Fibroblast of lung (primary cell): Measurements from ENCODE around the gene TUBGCP2. TPM values are rescaled to one million over a fixed set of nuclear protein-coding genes. Genes with fewer than 3 reads are reported as not detected.
A peak's percentile ranks its signal among the peaks of the same experiment; 100 is the strongest.

Experiments
- DNase-seq, 2 donors: peaks; one replicate each; pipeline versions ENCODE4 v3.0.0 to v3.0.0-alpha.2; 2010; ENCODE audit warnings: low read depth in 2 of 2
- H2AFZ ChIP-seq: 2 replicates; pipeline ENCODE4 v1.5.1; 2012; ENCODE audit warnings: low read length, control low read depth, inconsistent platforms
- H3K27ac ChIP-seq: 2 replicates; pipeline ENCODE4 v1.5.1; 2011; ENCODE audit warnings: low read length, control low read depth; ENCODE audit not compliant: insufficient read depth
- H3K27me3 ChIP-seq: 2 replicates; pipeline ENCODE4 v1.5.1; 2011; ENCODE audit warnings: mild to moderate bottlenecking, low read length; ENCODE audit not compliant: control insufficient read depth, insufficient read depth
- H3K36me3 ChIP-seq: 2 replicates; pipeline ENCODE4 v1.5.1; 2011; ENCODE audit warnings: low read length; ENCODE audit not compliant: control insufficient read depth, insufficient read depth
- H3K4me1 ChIP-seq: 2 replicates; pipeline ENCODE4 v1.5.1; 2011; ENCODE audit warnings: low read length; ENCODE audit not compliant: control insufficient read depth, insufficient read depth; ENCODE audit errors: extremely low read depth
- H3K4me2 ChIP-seq: 2 replicates; pipeline ENCODE4 v1.5.1; 2011; ENCODE audit warnings: low read length, control low read depth; ENCODE audit not compliant: insufficient read depth; ENCODE audit errors: extremely low read depth
- H3K4me3 ChIP-seq, 4 experiments: fragments of 200-600 bp in 1 of 4; sonication (generic) in 1 of 4; replicated peaks in 1 of 4; 2 replicates each; pipeline ENCODE4 v1.5.1; 2011 to 2016; ENCODE audit warnings: low read length in 4 of 4, low read depth in 3 of 4, mild to moderate bottlenecking in 3 of 4, control low read depth in 2 of 4, inconsistent platforms in 1 of 4, mixed read lengths in 1 of 4; ENCODE audit not compliant: insufficient read depth in 1 of 4; ENCODE audit errors: control extremely low read depth in 1 of 4
- H3K79me2 ChIP-seq: 2 replicates; pipeline ENCODE4 v1.5.1; 2012; ENCODE audit warnings: mild to moderate bottlenecking, low read length, inconsistent platforms; ENCODE audit not compliant: control insufficient read depth, insufficient read depth
- H3K9ac ChIP-seq: 2 replicates; pipeline ENCODE4 v1.5.1; 2011; ENCODE audit warnings: mild to moderate bottlenecking, low read length, control low read depth; ENCODE audit not compliant: insufficient read depth
- H3K9me3 ChIP-seq: 2 replicates; pipeline ENCODE4 v1.5.1; 2012; ENCODE audit warnings: low read depth, low read length; ENCODE audit not compliant: control insufficient read depth, insufficient read depth
- H4K20me1 ChIP-seq: 2 replicates; pipeline ENCODE4 v1.5.1; 2011; ENCODE audit warnings: low read length; ENCODE audit not compliant: control insufficient read depth, insufficient read depth; ENCODE audit errors: extremely low read depth
- CTCF ChIP-seq, 2 donors: IDR thresholded peaks in 1 of 2; conservative IDR thresholded peaks in 1 of 2; 1 replicate in 1 of 2; 2 replicates in 1 of 2; pipeline ENCODE4 v1.5.1; 2011 to 2012; ENCODE audit warnings: low read length in 2 of 2, control low read depth in 1 of 2, inconsistent platforms in 1 of 2, low read depth in 1 of 2, mild to moderate bottlenecking in 1 of 2
- EZH2 ChIP-seq: IDR thresholded peaks from 2 replicates; pipeline ENCODE4 v1.5.1; 2012; ENCODE audit warnings: low read length, control low read depth, mild to moderate bottlenecking; ENCODE audit errors: missing control alignments
- polyA plus RNA-seq, 2 donors: library from polyadenylated mRNA; depleted of rRNA in 1 of 2; stranded (reverse) in 1 of 2; unstranded in 1 of 2; fragments of >200 nt; gene quantifications; 2 replicates each; pipeline ENCODE4 v1.2.1, GENCODE V29; 2011 to 2012; ENCODE audit warnings: missing spikeins in 1 of 2
- total RNA-seq: library from RNA; depleted of rRNA; stranded (reverse); fragments of >200 nt; gene quantifications from 2 replicates; pipeline ENCODE4 v1.2.1, GENCODE V29; 2014

The TUBGCP2 gene
- total and polyA plus RNA-seq, 2 donors (not counting 1 experiment from before 2014, with no cell fraction given), result 31.0 to 60.8 TPM

DNA sequence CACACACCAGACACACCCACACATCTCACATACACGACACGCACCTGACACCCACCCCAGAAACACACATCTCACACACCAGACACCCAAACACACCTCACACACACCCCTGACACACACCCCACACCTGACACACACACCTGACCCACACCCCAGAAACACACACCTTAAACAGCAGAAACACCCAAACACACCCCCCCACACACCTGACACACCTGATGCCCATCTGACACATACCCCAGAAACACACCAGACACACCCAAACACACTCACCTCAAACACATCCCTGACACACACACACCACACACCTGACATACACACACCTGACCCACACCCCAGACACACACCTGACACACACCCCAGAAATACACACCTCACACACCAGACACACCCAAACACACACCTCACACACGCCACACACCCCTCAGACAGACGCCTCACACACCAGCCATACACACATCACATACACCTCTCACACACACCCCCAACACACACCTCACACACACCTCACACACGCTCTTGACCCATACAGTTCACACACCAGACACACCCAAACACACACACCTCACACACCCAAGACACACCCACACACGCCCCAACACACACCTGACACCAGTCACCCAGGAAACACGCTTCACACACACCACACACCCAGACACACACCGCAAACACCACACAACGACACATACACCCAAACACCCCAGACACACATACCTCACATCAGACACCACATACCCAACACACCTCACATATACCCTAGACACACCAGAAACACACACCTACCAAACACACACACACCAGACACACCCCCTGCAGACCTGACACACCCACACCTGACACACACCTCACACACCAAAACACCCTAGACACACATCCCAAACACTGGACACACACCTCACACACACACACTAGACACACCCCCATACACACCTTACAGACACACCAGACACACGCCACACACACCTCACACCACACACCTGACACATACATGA is 29.7 kb upstream of the TUBGCP2 start:
- Histone ChIP-seq H3K27ac (no peak overlapping the region), H3K79me2 (no peaks in the 10 kb centered on the region), H3K27me3 (peaks cover 25% of the 10 kb centered on the region), H3K4me2 (no peak overlapping the region), H3K4me3 (no peak overlapping the region), H3K9ac (no peak overlapping the region), H3K9me3 (no peaks in the 10 kb centered on the region), H3K36me3 (no peaks in the 10 kb centered on the region), H4K20me1 (no peaks in the 10 kb centered on the region), H2AFZ (no peak overlapping the region), H3K4me1 (no peaks in the 10 kb centered on the region)
- no peak for DNase-seq
- TF ChIP-seq EZH2, result no peak
- no peak for TF ChIP-seq CTCF (conservative IDR thresholded peaks at IDR 0.05 in 1 of 2, IDR thresholded peaks at IDR 0.05 in 1 of 2; ENCODE audit: low read depth in 1 of 2, low read length in 2 of 2)

DNA sequence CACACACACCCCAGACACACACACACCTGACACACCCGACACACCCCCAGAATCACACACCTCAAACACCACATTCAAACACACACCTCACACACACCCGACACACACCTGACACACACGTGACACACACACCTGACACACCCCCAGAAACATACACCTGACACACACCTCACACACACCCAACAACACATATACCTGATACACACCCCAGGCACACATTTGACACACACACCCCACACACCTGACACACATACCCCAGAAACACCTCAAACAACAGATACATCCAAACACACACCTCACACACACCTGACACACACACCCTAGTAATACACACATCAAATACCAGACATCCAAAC is 28.7 kb upstream of the TUBGCP2 start:
- no peak for DNase-seq
- H3K9me3 ChIP-seq, result no peaks in the 10 kb centered on the region
- no peaks in the 10 kb centered on the region for H3K4me1 ChIP-seq
- H4K20me1 ChIP-seq, result no peaks in the 10 kb centered on the region
- no peaks in the 10 kb centered on the region for H3K36me3 ChIP-seq
- H3K79me2 ChIP-seq, result no peaks in the 10 kb centered on the region
- no peak overlapping the region for H3K4me2 ChIP-seq
- H3K9ac ChIP-seq, result no peak overlapping the region
- H3K27ac ChIP-seq, result no peak overlapping the region
- H2AFZ ChIP-seq, result no peak overlapping the region
- peaks cover 28% of the 10 kb centered on the region for H3K27me3 ChIP-seq
- no peak overlapping the region for H3K4me3 ChIP-seq
- no peak for TF ChIP-seq CTCF (conservative IDR thresholded peaks at IDR 0.05 in 1 of 2, IDR thresholded peaks at IDR 0.05 in 1 of 2; ENCODE audit: low read depth in 1 of 2, low read length in 2 of 2)
- TF ChIP-seq EZH2, result no peak

- Histone ChIP-seq H3K9me3 (no peaks in the 10 kb centered on the region), H3K4me2 (no peak within 1 kb of the TSS), H2AFZ (no peak within 1 kb of the TSS), H3K27ac (no peak within 1 kb of the TSS), H3K9ac (no peak within 1 kb of the TSS), H3K36me3 (no peaks in the 10 kb centered on the region), H4K20me1 (no peaks in the 10 kb centered on the region), H3K27me3 (peaks cover 32% of the 10 kb centered on the region), H3K4me1 (no peaks in the 10 kb centered on the region), H3K4me3 (peak within 1 kb of the TSS in 1 of 4 experiments; percentile 49), H3K79me2 (no peaks in the 10 kb centered on the region)
- TF ChIP-seq CTCF (conservative IDR thresholded peaks at IDR 0.05 in 1 of 2, IDR thresholded peaks at IDR 0.05 in 1 of 2; ENCODE audit: low read depth in 1 of 2, low read length in 2 of 2), result no peak
- peak; percentile 88 for TF ChIP-seq EZH2
- no peak for DNase-seq
These were observed 28.1 kb upstream of the TUBGCP2 start, which contains the start of gene CALY for GRCh38 chr10:133336577-133337369. TSS of gene CALY (minus strand) at chr10:133336896. CDS start at chr10:133328989, 7,907 bp downstream.
